Effector memory CD4-positive, alpha-beta T cell (primary cell): Measurements from ENCODE around the gene IDE.
"Not testable (repeated sequence)": the region's sequence is repeated elsewhere in the genome, so short reads cannot be mapped to it uniquely, and the experiment has no call there.

Source experiments
- DNase-seq, 3 donors: peaks; one replicate each; pipeline ENCODE4 v3.0.0-alpha.2; 2020
- H3K27ac ChIP-seq: 2 replicates; pipeline ENCODE4 v1.7.0; 2013; ENCODE audit warnings: mild to moderate bottlenecking, low read length, moderate library complexity; ENCODE audit not compliant: insufficient read depth, poor library complexity, severe bottlenecking
- H3K27me3 ChIP-seq: replicated peaks from 2 replicates; pipeline ENCODE4 v1.7.0; 2013; ENCODE audit warnings: mild to moderate bottlenecking, low read length; ENCODE audit not compliant: insufficient read depth, control insufficient read depth, poor library complexity, severe bottlenecking
- H3K36me3 ChIP-seq: 2 replicates; pipeline ENCODE4 v1.7.0; 2013; ENCODE audit warnings: mild to moderate bottlenecking, low read length, moderate library complexity; ENCODE audit not compliant: control insufficient read depth, insufficient read depth
- H3K4me1 ChIP-seq: 2 replicates; pipeline ENCODE4 v1.7.0; 2013; ENCODE audit warnings: low read length, mild to moderate bottlenecking; ENCODE audit not compliant: control insufficient read depth, insufficient read depth, poor library complexity, severe bottlenecking
- H3K4me3 ChIP-seq: 2 replicates; pipeline ENCODE4 v1.7.0; 2013; ENCODE audit warnings: low read length, low read depth, mild to moderate bottlenecking; ENCODE audit not compliant: insufficient read depth, poor library complexity, severe bottlenecking
- H3K9me3 ChIP-seq: 2 replicates; pipeline ENCODE4 v1.7.0; 2013; ENCODE audit warnings: mild to moderate bottlenecking, low read length, moderate library complexity; ENCODE audit not compliant: control insufficient read depth

IDE gene

GRCh38 chr10:92590623-92591549 is 17.0 kb upstream of the IDE start:
- H3K4me3 ChIP-seq, result peak overlapping the region; percentile 90
- no peak for DNase-seq

GRCh38 chr10:92582347-92582746 is 8.5 kb upstream of the IDE start:
- H3K4me1 ChIP-seq, H3K27ac ChIP-seq, H3K36me3 ChIP-seq, DNase-seq, H3K4me3 ChIP-seq, H3K27me3 ChIP-seq, H3K9me3 ChIP-seq: not testable (repeated sequence)

More at GRCh38 chr10:92590623-92591549, 17.0 kb upstream of the IDE start:
- Histone ChIP-seq H3K27ac (peak overlapping the region; percentile 87), H3K36me3 (no peaks in the 10 kb centered on the region), H3K4me1 (peaks cover 10% of the 10 kb centered on the region), H3K9me3 (no peaks in the 10 kb centered on the region), H3K27me3 (no peaks in the 10 kb centered on the region)

- no peaks in the 10 kb centered on the region for H3K9me3 ChIP-seq
- H3K27me3 ChIP-seq, result no peaks in the 10 kb centered on the region
- no peaks in the 10 kb centered on the region for H3K36me3 ChIP-seq
- no peak overlapping the region for H3K4me3 ChIP-seq
- peaks cover 11% of the 10 kb centered on the region for H3K4me1 ChIP-seq
- DNase-seq, result no peak
- H3K27ac ChIP-seq, result no peak overlapping the region
Observed at GRCh38 chr10:92575961-92576360, 2.1 kb upstream of the IDE start.

- no peak for DNase-seq
- no peaks in the 10 kb centered on the region for H3K36me3 ChIP-seq
- peak overlapping the region; percentile 100 for H3K4me3 ChIP-seq
- H3K27ac ChIP-seq, result peak overlapping the region; percentile 83
- H3K4me1 ChIP-seq, result peaks cover 11% of the 10 kb centered on the region
- no peaks in the 10 kb centered on the region for H3K9me3 ChIP-seq
- H3K27me3 ChIP-seq, result no peaks in the 10 kb centered on the region
Observed at GRCh38 chr10:92574548-92575261, 812 bp upstream of the IDE start.

- DNase-seq, result peak in 2 of 3 donors; percentile 2 to 13
- Histone ChIP-seq H3K4me3 (peak overlapping the region; percentile 100), H3K27me3 (no peaks in the 10 kb centered on the region), H3K36me3 (no peaks in the 10 kb centered on the region), H3K9me3 (no peaks in the 10 kb centered on the region), H3K27ac (peak overlapping the region; percentile 83), H3K4me1 (peaks cover 11% of the 10 kb centered on the region)
Observed at GRCh38 chr10:92573091-92573797, 649 bp downstream of the IDE start.

GRCh38 chr10:92572362-92573090 is 1.4 kb downstream of the IDE start:
- H3K4me3 ChIP-seq, result peak overlapping the region; percentile 100

GRCh38 chr10:92571649-92572048 is 2.2 kb downstream of the IDE start:
- no peaks in the 10 kb centered on the region for H3K36me3 ChIP-seq
- no peaks in the 10 kb centered on the region for H3K27me3 ChIP-seq
- no peak overlapping the region for H3K27ac ChIP-seq
- H3K4me1 ChIP-seq, result peaks cover 11% of the 10 kb centered on the region
- no peak overlapping the region for H3K4me3 ChIP-seq
- no peak for DNase-seq
- H3K9me3 ChIP-seq, result no peaks in the 10 kb centered on the region

More at GRCh38 chr10:92572362-92573090, 1.4 kb downstream of the IDE start:
- peaks cover 11% of the 10 kb centered on the region for H3K4me1 ChIP-seq
- H3K36me3 ChIP-seq, result no peaks in the 10 kb centered on the region
- peak overlapping the region; percentile 83 for H3K27ac ChIP-seq
- no peak for DNase-seq
- no peaks in the 10 kb centered on the region for H3K9me3 ChIP-seq
- H3K27me3 ChIP-seq, result no peaks in the 10 kb centered on the region

GRCh38 chr10:92569663-92570062 is 4.2 kb downstream of the IDE start:
- DNase-seq, H3K9me3 ChIP-seq, H3K4me1 ChIP-seq, H3K4me3 ChIP-seq, H3K36me3 ChIP-seq, H3K27me3 ChIP-seq, H3K27ac ChIP-seq: not testable (repeated sequence)

GRCh38 chr10:92569071-92569470 is 4.8 kb downstream of the IDE start:
- Histone ChIP-seq H3K9me3 (no peaks in the 10 kb centered on the region), H3K27me3 (no peaks in the 10 kb centered on the region), H3K4me1 (peaks cover 3% of the 10 kb centered on the region), H3K27ac (no peak overlapping the region), H3K4me3 (no peak overlapping the region), H3K36me3 (no peaks in the 10 kb centered on the region)
- DNase-seq, result no peak
